Keratinocyte (primary cell): ENCODE results near the gene CHAF1A.

Experiments used
- EZH2 ChIP-seq: IDR thresholded peaks from one replicate; pipeline ENCODE4 v1.6.1; 2012; ENCODE audit warnings: inconsistent platforms, mild to moderate bottlenecking, low read length, moderate library complexity
- TF ChIP-seq, protein P1 (sequence below), 3 experiments: IDR thresholded peaks in 1 of 3; conservative IDR thresholded peaks in 1 of 3; optimal IDR thresholded peaks in 1 of 3; 2 replicates in 2 of 3; 3 replicates in 1 of 3; pipeline versions ENCODE3 to v1.5.1; 2011; ENCODE audit warnings: low read length in 3 of 3, mild to moderate bottlenecking in 3 of 3, moderate library complexity in 2 of 3, control low read depth in 1 of 3, inconsistent platforms in 1 of 3; ENCODE audit not compliant: insufficient read depth in 2 of 3; ENCODE audit errors: extremely low read depth in 1 of 3

DNA sequence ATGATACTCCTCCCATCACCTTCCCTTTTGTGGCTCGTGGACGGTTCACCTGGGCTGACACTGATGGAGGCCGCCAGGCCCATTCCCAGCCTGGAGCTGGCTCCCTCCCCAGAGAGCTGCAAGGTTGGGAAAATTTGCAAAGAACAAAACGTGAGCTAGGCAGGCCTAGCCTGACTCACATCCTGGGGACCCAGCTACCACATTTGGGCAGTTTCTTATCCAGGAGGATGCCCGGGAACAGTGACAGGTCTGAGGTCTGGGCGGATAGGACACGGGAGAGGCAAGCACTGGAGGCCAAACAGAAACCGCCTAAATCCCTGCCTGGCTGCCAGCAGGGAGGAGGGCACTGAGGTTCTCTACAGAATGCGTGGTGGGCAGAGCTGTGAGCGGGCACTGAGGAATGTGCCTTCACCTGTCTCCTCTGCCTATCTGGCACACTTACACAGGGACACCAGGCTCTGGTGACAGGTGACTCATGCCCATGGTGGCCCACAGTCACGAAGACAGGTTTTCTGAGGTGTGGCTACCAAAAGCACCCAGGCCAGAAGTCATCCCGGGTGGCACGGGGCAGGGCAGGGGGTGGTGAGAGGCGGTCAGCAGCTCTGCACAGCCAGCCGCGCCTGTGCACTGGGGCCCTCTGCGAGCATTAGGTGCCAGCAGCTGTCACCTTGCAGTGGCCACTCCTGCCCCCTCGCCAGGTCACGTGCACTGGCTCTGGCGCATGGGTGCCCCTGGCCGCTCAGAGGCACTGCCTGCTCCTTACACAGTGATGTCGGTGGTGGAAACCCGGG lies 25.3 kb upstream of the CHAF1A start:
- TF ChIP-seq, protein P1, sequence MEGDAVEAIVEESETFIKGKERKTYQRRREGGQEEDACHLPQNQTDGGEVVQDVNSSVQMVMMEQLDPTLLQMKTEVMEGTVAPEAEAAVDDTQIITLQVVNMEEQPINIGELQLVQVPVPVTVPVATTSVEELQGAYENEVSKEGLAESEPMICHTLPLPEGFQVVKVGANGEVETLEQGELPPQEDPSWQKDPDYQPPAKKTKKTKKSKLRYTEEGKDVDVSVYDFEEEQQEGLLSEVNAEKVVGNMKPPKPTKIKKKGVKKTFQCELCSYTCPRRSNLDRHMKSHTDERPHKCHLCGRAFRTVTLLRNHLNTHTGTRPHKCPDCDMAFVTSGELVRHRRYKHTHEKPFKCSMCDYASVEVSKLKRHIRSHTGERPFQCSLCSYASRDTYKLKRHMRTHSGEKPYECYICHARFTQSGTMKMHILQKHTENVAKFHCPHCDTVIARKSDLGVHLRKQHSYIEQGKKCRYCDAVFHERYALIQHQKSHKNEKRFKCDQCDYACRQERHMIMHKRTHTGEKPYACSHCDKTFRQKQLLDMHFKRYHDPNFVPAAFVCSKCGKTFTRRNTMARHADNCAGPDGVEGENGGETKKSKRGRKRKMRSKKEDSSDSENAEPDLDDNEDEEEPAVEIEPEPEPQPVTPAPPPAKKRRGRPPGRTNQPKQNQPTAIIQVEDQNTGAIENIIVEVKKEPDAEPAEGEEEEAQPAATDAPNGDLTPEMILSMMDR (optimal IDR thresholded peaks at IDR 0.05 in 1 of 3, IDR thresholded peaks at IDR 0.05 in 1 of 3, conservative IDR thresholded peaks at IDR 0.05 in 1 of 3; ENCODE audit: extremely low read depth in 1 of 3, insufficient read depth in 2 of 3, low read length in 3 of 3) = no peak
- no peak for TF ChIP-seq EZH2
